ENCODE measurements around the gene SPTY2D1. TPM values are rescaled to one million over a fixed set of nuclear protein-coding genes. Genes with fewer than 3 reads are reported as not detected.
A peak's percentile ranks its signal among the peaks of the same experiment; 100 is the strongest.

Gene SPTY2D1
- polyA plus RNA-seq, 1 of the 3 experiments (the other 2 are of a cell fraction): 5.3 TPM

DNA sequence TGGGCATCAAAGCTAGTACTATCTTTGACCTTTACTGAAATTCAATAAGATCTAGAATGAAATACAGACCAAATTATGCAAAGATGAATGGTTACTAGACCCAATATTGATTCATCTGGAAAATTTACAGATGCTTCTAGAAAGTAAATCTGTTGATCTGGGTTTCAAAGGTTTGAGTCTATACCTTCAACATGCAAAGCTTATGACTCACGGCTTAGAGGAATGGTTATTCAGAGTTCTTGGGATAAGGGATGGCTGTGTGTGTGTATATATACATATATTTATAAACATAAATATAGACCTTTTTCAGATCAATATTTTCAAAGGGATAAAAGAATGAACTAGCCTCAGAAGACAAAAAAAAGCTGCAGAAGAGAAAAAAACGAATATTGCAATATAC, 1.3 kb downstream of the SPTY2D1 start:
- no peak for DNase-seq
- Histone ChIP-seq H3K4me3 (ENCODE audit: low read depth in 2 of 2, low read length in 1 of 2) (peak overlapping the region; percentile 85 to 98), H3K27ac (ENCODE audit: low read depth in 2 of 2, low read length in 1 of 2) (peak overlapping the region; percentile 69 to 93; a peak in 2 of 4 replicates), H3K4me2 (peak overlapping the region; percentile 84), H3K9ac (peak overlapping the region; percentile 91), H3K27me3 (ENCODE audit: insufficient read depth) (no peaks in the 10 kb centered on the region), H2AFZ (ENCODE audit: low read depth) (no peak overlapping the region), H3K79me2 (ENCODE audit: insufficient read depth) (peaks cover 63% of the 10 kb centered on the region), H4K20me1 (ENCODE audit: insufficient read depth) (peaks cover 37% of the 10 kb centered on the region), H3K9me3 (no peaks in the 10 kb centered on the region), H3K9me2 (no peaks in the 10 kb centered on the region), H3F3A (replicated peaks; ENCODE audit: insufficient read depth) (no peaks in the 10 kb centered on the region), H3K36me3 (replicated peaks in 1 of 2; ENCODE audit: control insufficient read depth in 1 of 2, insufficient read depth in 2 of 2, low read length in 1 of 2) (no peaks in the 10 kb centered on the region), H3K4me1 (ENCODE audit: control insufficient read depth in 1 of 2, insufficient read depth in 2 of 2, low read depth in 1 of 2, low read length in 1 of 2) (peaks cover 8 to 9% of the 10 kb centered on the region in 2 experiments; a peak in 3 of 4 replicates)
- ChIA-PET POLR2A (interaction anchor here (0.7 kb wide), 1 partner anchor 46 kb away, joined by 3 read pairs; no protein-coding TSS in a partner anchor), CTCF (interaction anchor here (1.0 to 3.8 kb wide), 4 partner anchors 10 to 143 kb away, joined by 3 to 14 read pairs (median 3); no protein-coding TSS in a partner anchor)
- TF ChIP-seq, protein P1, sequence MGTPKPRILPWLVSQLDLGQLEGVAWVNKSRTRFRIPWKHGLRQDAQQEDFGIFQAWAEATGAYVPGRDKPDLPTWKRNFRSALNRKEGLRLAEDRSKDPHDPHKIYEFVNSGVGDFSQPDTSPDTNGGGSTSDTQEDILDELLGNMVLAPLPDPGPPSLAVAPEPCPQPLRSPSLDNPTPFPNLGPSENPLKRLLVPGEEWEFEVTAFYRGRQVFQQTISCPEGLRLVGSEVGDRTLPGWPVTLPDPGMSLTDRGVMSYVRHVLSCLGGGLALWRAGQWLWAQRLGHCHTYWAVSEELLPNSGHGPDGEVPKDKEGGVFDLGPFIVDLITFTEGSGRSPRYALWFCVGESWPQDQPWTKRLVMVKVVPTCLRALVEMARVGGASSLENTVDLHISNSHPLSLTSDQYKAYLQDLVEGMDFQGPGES (IDR thresholded peaks at IDR 0.05; ENCODE audit: low read depth, low read length): no peak
- no peak for TF ChIP-seq FOSL2 (IDR thresholded peaks at IDR 0.05; ENCODE audit: borderline replicate concordance, low read depth)
- no peak for TF ChIP-seq FOXM1 (IDR thresholded peaks at IDR 0.05; ENCODE audit: low read depth)
- TF ChIP-seq, protein P2, sequence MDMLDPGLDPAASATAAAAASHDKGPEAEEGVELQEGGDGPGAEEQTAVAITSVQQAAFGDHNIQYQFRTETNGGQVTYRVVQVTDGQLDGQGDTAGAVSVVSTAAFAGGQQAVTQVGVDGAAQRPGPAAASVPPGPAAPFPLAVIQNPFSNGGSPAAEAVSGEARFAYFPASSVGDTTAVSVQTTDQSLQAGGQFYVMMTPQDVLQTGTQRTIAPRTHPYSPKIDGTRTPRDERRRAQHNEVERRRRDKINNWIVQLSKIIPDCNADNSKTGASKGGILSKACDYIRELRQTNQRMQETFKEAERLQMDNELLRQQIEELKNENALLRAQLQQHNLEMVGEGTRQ (IDR thresholded peaks at IDR 0.05; ENCODE audit: borderline replicate concordance, low read depth, low read length): no peak
- WGBS (ENCODE audit: low lambda C conversion rate): 12% methylated on average over 2 of the region's 2 CpGs

DNA sequence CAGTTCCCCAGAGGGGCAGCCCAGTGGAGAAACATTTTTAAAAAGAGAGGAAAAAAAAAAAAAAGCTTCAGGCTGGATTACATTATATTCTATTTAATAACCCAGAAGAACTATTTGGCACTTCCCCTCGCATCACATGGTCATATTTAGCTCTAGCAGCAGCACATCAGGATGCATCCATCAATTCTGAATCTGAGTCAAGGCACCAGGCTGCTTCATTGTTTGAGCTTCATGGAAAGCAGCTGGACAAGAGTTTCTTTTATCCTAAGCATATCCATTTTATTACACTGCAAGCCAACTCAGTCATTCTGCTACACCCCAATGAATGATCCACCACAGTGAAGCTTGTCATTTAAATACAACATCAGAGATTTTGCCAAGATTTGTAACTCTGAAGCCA, 10.0 kb downstream of the SPTY2D1 start:
- Histone ChIP-seq H4K20me1 (ENCODE audit: insufficient read depth) (peaks cover 62% of the 10 kb centered on the region), H3K36me3 (replicated peaks in 1 of 2; ENCODE audit: control insufficient read depth in 1 of 2, insufficient read depth in 2 of 2, low read length in 1 of 2) (peaks cover 0 to 5% of the 10 kb centered on the region in 2 experiments), H3F3A (replicated peaks; ENCODE audit: insufficient read depth) (no peaks in the 10 kb centered on the region), H3K27ac (ENCODE audit: low read depth in 2 of 2, low read length in 1 of 2) (no peak overlapping the region), H3K9me3 (no peaks in the 10 kb centered on the region), H3K9ac (no peak overlapping the region), H3K4me2 (no peak overlapping the region), H3K27me3 (ENCODE audit: insufficient read depth) (no peaks in the 10 kb centered on the region), H3K4me1 (ENCODE audit: control insufficient read depth in 1 of 2, insufficient read depth in 2 of 2, low read depth in 1 of 2, low read length in 1 of 2) (no peaks in the 10 kb centered on the region), H3K79me2 (ENCODE audit: insufficient read depth) (peaks cover 99% of the 10 kb centered on the region), H2AFZ (ENCODE audit: low read depth) (no peak overlapping the region), H3K4me3 (ENCODE audit: low read depth in 2 of 2, low read length in 1 of 2) (no peak overlapping the region), H3K9me2 (no peaks in the 10 kb centered on the region)
- no peak for DNase-seq
- WGBS (ENCODE audit: low lambda C conversion rate): 100% methylated on average over 1 of the region's 1 CpG
- ChIA-PET CTCF (no interaction called here), POLR2A (no interaction called here)
- TF ChIP-seq CHD2 (IDR thresholded peaks at IDR 0.05; ENCODE audit: low read length, partially characterized antibody) (no peak), TCF12 (IDR thresholded peaks at IDR 0.05) (no peak), NFIC (IDR thresholded peaks at IDR 0.05; ENCODE audit: borderline replicate concordance) (no peak), NRF1 (IDR thresholded peaks at IDR 0.05; ENCODE audit: low read depth, low read length) (no peak), RXRA (IDR thresholded peaks at IDR 0.05; ENCODE audit: borderline replicate concordance, low read depth) (no peak), FOXJ3 (CRISPR knock-in tag; IDR thresholded peaks at IDR 0.05) (no peak), RAD21 (IDR thresholded peaks at IDR 0.05; ENCODE audit: low read length) (no peak), EZH2phosphoT487 (IDR thresholded peaks at IDR 0.05; ENCODE audit: borderline replicate concordance, low read depth) (no peak), SMC3 (IDR thresholded peaks at IDR 0.05; ENCODE audit: low read depth, low read length) (no peak), EP300 (IDR thresholded peaks at IDR 0.05; ENCODE audit: borderline replicate concordance in 1 of 2, low read depth in 1 of 2, low read length in 1 of 2) (no peak), JUND (IDR thresholded peaks at IDR 0.05) (no peak), MXI1 (IDR thresholded peaks at IDR 0.05; ENCODE audit: low read depth, low read length) (no peak)
- TF ChIP-seq, protein P3, sequence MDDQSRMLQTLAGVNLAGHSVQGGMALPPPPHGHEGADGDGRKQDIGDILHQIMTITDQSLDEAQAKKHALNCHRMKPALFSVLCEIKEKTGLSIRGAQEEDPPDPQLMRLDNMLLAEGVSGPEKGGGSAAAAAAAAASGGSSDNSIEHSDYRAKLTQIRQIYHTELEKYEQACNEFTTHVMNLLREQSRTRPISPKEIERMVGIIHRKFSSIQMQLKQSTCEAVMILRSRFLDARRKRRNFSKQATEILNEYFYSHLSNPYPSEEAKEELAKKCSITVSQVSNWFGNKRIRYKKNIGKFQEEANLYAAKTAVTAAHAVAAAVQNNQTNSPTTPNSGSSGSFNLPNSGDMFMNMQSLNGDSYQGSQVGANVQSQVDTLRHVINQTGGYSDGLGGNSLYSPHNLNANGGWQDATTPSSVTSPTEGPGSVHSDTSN (IDR thresholded peaks at IDR 0.05): no peak
- TF ChIP-seq, protein P4, sequence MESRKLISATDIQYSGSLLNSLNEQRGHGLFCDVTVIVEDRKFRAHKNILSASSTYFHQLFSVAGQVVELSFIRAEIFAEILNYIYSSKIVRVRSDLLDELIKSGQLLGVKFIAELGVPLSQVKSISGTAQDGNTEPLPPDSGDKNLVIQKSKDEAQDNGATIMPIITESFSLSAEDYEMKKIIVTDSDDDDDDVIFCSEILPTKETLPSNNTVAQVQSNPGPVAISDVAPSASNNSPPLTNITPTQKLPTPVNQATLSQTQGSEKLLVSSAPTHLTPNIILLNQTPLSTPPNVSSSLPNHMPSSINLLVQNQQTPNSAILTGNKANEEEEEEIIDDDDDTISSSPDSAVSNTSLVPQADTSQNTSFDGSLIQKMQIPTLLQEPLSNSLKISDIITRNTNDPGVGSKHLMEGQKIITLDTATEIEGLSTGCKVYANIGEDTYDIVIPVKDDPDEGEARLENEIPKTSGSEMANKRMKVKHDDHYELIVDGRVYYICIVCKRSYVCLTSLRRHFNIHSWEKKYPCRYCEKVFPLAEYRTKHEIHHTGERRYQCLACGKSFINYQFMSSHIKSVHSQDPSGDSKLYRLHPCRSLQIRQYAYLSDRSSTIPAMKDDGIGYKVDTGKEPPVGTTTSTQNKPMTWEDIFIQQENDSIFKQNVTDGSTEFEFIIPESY (IDR thresholded peaks at IDR 0.05; ENCODE audit: borderline replicate concordance, low read depth): no peak
- TF ChIP-seq, protein P5, sequence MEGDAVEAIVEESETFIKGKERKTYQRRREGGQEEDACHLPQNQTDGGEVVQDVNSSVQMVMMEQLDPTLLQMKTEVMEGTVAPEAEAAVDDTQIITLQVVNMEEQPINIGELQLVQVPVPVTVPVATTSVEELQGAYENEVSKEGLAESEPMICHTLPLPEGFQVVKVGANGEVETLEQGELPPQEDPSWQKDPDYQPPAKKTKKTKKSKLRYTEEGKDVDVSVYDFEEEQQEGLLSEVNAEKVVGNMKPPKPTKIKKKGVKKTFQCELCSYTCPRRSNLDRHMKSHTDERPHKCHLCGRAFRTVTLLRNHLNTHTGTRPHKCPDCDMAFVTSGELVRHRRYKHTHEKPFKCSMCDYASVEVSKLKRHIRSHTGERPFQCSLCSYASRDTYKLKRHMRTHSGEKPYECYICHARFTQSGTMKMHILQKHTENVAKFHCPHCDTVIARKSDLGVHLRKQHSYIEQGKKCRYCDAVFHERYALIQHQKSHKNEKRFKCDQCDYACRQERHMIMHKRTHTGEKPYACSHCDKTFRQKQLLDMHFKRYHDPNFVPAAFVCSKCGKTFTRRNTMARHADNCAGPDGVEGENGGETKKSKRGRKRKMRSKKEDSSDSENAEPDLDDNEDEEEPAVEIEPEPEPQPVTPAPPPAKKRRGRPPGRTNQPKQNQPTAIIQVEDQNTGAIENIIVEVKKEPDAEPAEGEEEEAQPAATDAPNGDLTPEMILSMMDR (IDR thresholded peaks at IDR 0.05): no peak

Measured in SK-N-SH (cell line).